CD4-positive, alpha-beta T cell treated with Interleukin-6 at 100 ng/mL for 8 hours (primary cell): ENCODE measurements around the gene GPX2.
A peak's percentile ranks its signal among the peaks of the same experiment; 100 is the strongest.

Experiments
- DNase-seq: peaks from one replicate; pipeline ENCODE4 v3.0.0-alpha.2; 2020; ENCODE audit warnings: mixed read lengths, low spot score

The GPX2 gene

DNA sequence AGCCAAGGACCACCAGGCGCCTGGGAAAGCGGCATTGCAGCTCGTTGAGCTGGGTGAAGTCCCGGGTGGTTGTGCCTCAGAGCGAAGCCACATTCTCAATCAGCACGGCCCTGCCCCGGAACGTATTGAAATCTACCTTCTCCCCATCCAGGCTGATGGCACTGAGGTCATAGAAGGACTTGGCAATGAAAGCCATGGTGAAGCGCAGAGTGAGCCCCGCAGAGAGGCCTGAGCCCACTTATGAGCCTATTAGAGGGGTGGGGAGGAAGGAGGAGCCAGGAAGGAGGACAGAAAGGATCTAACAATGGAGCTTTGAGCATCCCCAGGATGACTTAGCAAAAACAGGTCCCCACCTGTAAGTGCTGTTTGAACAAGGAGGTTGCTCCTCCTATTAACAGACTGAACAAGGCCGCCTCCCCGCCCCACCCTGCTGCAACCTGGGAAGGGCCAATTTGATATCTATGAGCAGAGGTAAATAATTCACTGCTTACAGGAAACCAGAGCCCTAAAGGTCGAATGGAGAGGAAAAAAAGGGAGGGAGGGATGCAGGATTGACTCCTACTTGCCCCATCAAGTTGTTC is at the start of gene GPX2:
Gene GPX2, minus strand, starts transcription at position 215 of the 581 bp plus-strand sequence. Its CDS starts 19 bp downstream, at position 196.
- DNase-seq = no peak

DNA sequence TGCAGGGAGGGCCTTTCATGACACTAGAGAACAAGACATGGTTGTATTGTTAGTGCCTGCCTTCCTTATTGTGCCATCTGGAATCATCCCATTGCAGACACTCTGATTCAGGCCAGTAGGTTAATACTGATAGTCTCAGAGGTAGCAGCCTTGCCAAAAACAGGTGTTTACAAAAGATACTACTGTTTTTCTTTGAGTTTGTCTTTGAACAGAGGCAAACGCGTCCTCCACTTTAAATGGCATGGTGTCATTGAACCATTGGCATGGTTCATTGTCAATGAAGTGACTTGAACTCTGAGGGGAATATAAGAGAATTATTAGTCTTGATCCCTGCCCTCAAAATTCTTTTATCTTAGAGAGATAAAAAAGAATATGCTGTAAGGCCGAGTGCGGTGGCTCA is 48.4 kb upstream of the GPX2 start:
- DNase-seq = no peak

DNA sequence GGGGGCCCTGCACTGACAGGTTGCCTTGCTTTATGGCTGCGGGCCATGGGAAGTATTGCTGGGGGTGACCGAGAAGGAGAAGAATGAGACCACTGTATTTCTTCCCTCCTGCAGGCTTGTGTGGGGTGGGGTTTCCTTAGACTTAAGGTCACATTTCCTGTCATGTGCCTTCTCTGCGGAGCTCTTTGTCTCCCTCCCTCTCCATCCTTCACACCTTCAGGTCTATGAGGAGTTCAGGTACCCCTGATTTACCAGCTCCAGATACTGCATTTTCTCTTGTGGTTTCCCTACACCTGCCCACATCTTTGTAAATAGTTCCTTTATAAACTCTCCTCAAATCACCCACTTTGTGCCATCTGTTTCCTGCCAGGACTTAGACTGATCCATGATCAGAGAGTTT is 47.8 kb upstream of the GPX2 start:
- DNase-seq = peak; percentile 26

DNA sequence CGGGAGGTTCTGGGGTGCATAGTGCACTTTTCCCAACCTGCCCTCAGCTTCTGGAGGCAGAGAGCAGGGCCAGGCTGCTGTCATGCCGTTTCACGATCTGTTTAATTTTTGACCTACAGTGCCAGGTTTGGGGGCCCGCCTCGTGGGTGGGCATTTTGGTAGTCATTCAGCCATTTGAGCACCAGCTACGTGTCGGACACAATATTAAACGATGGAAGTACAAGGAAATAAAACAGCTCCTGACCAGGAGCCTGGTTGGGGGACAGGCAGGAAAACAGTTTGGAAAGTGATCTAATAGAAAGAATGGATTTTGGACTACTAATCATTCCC is 44.9 kb upstream of the GPX2 start:
- no peak for DNase-seq

DNA sequence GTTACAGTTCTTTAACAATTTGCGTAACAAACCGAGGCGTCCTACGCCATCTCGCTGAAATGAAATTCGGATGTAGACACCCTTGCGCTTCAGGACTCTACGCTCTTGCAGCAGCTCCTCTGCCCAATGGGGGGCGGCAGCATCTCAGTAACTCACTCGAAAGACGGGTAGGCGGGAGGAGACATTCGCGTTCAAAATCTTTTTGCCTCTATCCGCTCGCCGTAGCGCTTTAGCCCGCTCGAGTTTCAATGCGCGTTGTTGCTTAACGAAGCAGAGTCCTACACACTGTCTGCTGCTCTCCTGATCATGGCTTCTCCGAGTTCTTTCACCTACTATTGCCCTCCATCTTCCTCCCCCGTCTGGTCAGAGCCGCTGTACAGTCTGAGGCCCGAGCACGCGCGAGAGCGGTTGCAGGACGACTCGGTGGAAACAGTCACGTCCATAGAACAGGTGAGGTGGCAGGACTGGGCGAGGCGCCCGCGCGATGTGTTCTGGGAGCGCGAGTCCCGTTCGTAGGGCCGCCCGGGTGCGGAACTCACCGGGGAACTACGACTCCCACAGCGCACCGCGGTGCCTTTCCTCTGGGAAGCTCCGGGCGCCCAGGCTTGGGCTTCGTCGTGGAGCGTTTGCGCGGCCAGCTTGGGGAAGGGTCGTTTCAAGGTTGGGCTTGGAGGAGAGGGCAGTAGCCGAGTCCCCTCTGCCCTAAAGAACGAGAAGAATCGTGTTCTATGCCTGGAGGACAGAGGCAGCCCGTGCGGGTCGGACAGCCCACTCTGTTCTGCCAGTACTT is 44.3 kb upstream of the GPX2 start, which contains the start of gene FNTB:
Gene FNTB, plus strand, starts transcription at position 248 of the 790 bp plus-strand sequence. Its CDS starts 59 bp downstream, at position 307.
- DNase-seq = peak; percentile 92

DNA sequence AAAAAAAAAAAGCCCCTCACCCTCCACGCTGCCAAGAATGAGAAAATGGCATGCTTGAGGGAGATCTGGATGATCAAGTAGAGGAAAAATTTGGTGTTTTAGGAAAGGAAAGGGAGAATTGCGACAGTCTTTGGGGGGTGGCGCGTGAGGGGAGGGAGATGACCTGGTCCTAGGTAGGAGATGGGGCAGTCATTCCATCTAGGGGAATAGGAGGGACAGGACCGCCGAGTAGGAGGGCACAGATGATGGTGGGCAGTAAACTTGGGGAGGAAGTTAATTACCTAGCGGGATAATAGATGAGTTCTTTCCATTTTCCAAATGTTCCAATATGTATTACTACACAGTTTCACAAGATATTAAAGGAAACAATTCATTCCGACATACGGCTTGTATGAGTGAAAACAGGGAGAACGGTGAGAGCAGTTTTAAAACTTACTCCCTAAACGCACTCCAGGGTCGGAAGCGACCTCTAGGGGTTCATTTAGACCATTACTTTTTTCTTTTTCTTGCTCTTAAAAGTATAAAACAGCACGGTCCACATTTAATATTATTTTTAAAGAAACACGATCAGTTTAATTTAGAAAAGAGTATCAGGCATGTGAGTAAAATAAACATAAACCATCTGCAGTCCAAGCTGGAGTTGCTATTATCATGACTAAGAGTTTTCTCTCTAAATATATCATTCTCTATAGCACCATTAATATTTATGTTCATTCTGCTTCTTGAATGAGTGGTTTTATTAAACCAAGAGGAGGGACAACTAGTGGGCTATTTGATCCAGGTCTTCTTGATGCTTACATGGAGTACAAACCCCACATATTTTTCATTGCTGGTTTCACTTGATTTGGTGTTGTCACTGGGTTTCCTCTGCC is 41.1 kb upstream of the GPX2 start:
- DNase-seq = peak; percentile 66

DNA sequence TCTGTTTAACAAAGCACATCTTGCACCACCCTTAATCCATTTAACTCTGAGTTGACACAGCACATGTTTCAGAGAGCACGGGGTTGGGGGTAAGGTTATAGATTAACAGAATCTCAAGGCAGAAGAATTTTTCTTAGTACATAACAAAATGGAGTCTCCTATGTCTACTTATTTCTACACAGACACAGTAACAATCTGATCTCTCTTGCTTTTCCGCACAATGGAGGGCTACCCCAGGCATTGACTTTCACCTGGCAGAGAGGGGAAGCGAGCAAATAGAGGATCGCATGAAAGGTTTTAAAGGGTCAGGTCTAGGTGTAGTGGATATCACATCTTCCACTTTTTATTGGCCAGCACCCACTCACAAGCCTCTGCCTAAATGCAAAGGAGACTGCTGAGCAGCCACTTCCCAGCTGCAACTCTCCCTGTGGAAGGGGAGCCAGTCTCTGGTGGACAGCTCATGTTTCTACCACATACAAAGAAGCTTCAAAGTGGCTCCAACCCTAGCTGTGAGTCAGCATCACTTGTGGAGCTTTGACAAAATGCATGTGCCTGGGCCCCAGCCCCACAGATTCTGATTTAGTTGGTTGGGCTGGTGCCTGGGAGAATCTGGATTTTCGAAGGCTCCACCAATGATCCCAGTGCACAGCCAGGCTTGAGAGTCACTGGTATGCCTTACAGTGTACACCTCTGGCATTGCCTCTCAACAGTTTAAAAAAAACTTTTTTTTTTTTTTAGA is 37.0 kb upstream of the GPX2 start:
- no peak for DNase-seq

DNA sequence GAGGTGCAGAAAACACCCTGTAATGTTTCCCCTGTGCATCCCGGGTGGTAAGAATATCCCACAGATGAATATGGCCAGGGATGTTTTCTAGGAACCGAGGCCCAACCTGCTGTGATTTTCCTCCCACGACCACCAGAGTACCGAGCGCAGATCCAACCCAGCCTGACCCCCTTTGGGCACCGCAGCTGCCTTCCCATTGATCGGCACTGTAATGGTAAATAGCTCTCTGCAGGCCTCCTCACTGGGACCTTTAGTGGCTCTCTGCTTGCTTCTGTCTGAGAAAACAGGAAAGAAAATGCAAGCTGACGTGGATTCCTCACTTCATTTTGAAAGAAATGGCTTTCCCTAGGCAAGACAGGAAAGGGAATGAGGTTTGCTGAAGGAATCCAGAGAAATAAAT is 32.0 kb upstream of the GPX2 start:
- DNase-seq = no peak

DNA sequence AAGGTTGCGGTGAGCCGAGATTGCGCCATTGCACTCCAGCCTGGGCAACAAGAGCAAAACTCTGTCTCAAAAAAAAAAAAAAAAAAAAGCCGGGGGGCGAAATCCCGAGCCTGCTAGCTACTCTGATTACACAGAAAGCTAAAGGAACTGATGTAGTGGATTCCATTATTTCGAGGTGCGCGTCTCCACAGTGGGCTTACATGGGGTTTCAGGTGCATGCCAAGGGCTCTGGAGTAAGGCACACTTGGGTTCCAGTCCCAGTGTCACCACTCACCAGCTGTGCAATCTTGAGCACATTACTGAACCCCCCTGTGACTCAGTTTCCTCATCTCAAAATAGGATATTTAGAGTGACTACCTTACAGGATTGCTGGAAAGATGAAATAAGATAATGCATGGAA is 31.3 kb upstream of the GPX2 start:
- DNase-seq = no peak

DNA sequence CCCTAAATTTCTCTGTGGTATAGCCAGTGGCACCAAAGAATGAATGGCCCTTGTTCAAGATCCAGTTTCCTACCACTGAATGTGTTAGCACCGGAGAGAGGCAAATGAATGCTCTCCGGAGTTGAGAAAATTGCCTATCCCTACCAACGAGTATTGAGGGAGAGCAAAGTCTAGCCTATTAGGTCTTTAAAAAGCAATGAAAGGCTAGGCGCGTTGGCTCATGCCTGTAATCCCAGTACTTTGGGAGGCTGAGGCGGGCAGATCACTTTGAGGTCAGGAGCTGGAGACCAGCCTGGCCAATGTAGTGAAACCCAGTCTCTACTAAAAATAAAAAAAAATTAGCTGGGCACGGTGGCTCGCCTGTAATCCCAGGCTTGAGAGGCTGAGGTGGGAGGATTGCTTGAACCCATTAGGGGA is 30.5 kb upstream of the GPX2 start:
- DNase-seq = no peak

DNA sequence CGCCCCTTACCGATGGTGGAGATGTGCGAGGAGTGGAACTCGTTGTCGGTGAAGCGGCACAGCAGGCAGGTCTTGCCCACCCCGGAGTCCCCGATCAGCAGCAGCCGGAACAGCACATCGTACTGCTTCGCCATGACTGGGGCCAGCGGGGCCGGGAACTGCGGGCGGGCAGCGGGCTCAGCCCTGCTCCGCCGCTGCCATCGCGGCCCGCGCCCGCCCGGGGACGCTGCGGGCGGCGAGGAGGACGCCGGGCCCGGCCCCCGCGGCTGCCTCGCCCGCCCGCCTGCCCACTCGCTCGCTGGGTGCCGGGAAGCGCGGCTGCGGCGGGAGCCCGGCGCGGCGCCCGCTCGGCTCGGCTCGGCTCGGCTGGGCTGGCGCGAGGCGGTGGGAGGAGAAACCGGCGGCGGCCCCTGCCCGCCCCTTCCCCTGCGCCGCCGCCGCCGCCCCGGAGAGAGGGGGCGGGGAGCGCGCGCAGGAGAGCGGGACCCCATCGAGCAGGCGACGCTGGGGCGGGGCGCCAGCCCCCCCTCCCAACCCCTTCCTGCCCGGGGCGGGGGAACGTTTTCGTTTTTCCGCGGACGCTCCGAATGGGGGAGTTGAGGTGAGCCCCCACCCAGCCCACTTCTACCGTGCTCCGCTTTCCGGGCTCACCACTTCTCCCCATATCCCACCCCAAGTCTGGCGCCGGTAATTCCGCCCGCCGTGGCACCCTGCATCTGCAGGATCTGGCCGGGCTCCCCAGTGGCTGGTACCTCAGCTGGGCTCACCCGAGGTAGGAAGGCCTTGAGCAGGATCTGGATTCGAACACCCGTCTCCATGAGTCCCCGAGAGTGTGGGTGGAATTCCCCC is 29.6 kb upstream of the GPX2 start, which contains the start of gene RAB15:
Gene RAB15, minus strand, starts transcription at position 394 of the 849 bp plus-strand sequence. Its CDS starts 260 bp downstream, at position 134.
- peak; percentile 38 for DNase-seq

DNA sequence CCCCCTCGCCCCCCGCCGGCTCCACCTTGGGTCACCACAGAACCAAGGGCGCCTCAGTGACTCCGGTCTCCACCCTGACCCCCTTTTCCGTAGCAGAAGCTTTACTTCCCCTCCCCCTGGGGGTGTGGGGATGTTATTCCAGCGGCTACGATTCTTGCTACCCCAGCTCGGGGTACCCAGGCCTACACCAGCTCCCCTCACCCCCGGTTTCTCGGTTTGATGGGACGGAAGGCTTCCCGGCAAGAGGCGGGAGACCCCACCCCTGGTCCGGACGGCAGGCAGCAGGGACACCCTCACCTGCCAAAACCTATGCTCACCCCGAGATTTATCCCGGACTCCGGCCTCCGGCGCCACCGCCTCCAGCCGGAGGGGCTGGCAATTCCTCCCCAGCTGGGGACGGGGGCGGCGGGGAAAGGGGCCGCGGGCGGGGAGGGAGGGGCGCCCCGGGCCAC is 29.0 kb upstream of the GPX2 start:
- DNase-seq = no peak

DNA sequence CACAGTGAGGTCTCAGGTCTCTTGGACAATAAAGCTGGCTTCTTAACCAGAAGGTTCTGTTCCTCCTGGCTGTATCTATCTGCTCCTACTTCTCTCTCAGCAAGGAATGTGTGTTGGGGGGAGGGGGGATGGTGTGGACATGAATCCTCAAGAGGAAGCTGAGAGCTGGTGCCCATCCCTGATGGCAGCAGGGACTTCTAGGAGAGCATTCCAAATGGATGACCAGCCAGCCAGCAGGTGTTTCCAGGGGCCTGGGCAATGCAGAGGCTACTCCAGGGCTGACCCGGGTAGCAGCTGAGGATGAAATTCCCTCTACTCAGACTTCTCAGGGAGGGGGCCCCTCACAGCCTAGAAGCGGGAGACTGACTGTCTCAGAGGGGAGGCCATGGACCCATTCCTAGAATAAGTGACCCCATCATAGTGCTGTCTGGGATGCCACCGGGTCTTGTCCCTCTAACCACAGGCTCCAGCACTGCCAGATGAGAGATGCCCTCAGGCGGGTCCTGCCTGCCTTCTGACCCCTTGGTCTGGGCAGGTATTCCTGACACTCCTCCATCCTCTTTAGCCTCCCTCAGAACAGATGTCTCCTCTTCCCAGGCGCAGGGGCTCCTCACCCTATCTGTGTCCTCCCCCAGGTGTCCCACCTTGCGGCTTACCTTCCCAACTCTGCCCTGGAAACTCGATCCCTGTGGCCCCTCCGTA is 28.4 kb upstream of the GPX2 start:
- no peak for DNase-seq

DNA sequence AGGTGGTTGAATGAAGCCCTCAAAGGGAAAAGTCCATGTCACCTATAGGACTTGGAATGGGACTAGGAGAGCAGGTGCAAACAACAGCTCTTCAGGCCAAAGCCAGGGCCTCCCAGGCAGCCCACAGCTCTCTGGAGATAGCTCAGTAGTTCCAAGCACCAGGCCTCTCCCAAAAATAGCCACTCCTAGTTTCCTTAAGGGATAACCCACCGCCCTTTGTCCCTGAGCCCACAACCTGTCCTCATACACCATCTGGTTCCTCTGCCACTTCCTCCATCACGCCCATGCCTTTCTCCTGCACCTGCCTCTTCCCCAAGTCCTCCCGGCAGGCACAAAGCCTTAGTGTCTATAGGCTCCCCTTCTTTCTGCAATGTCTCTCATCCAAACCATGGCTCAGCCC is 27.5 kb upstream of the GPX2 start:
- no peak for DNase-seq

DNA sequence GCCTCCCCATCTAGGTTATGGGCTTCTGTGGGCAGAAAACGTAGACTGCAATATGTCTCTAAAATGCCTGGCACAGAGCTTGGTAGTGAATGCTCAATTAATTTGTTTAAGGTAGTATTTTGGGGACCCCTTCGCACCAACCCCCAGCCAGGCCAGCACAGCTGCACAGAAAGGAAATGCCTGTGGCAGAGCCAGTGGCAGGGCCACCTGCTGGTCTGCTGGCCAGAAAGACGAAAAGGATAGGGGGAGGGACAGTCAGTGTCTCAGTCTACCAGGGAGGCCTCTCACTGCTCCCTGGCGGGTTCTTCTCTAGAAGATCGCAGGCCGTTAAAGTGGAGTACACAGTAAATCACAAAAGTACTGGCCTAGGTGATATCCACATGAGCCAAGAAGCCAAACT is 26.1 kb upstream of the GPX2 start:
- no peak for DNase-seq

DNA sequence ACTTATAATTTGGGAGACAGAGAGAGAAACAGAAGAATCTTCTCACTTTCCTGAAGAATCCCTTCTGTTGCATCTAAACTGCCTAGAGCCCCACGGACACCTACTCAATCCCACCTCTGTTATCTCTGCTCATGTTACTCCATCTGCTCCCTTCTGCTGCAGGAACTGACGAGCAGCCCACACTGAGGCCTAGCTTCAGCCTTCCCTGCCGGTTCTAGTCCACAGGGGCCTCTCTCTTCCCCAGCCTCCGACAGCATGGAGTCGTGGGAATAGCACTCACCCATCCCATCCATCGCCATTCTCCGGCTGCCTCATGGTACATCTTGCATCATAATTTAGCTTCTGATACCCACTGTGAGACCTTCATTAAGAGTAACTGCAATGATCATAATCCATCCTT is 25.6 kb upstream of the GPX2 start:
- DNase-seq = no peak

DNA sequence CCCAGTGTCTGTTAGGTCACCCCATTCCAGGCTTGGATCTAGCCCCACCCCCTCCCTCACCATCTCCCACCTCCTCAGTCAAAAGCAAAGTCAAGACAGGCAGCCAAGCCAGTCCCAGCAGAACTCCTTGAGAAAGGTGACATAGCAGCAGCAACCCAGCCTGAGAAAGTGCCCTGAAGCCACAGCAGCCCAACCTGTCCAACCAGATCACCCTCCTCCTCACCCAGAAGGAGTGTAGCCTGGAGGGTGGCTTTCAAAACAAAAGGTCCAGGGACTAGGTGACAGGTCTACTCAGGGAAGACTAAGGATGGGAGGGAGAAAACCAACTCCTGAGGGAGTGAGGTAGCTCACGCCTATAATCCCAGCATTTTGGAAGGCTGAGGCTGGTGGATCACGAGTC is 24.4 kb upstream of the GPX2 start:
- no peak for DNase-seq

DNA sequence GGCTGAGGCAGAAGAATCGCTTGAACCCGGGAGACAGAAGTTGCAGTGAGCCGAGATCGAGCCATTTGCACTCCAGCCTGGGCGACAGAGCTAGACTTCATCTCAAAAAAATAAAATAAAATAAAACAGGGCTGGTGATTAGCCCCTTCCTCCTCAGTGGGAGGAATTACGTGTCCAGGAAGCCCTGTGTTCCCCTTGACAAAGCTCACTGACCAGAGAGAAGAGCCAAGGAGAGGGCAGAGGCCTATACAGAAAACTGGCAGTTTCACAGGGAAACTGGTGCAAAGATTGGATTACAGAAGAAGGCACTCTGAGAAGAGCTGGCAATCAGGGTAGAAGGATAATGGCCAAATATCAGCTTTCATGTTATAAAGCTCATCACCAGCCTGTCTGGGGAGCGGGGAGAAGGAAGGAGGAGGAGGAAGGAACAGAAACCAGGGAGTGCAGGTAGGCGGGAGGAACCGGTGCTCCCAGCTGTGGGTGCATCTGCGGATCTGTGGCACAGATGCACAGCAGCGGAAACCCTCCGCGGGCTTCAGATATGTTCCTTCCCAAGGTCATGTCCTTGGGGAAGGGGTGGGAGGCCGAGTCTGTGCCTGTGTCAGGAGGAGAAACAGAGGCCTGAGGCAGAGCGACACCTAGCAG is 22.9 kb upstream of the GPX2 start:
- DNase-seq = no peak

DNA sequence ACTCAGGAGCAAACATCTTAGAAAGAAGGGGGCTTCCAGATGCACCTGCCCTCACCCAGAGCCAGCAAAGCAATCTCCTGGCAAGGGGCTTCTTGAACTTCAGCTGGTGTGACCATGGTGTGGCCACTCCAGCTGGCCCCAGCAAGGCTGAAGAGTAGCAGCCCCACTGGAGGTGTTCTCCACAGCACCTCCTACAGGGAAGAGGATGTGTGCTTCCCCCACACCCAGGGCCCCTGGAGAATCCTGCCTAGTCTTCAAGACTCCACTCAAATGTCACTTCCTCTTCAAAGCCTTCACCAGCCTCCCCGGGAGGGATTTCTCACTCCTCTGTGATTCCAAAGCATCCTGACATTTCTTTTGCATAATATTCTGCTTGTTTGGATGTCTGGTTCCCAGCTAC is 21.1 kb upstream of the GPX2 start:
- DNase-seq = no peak

DNA sequence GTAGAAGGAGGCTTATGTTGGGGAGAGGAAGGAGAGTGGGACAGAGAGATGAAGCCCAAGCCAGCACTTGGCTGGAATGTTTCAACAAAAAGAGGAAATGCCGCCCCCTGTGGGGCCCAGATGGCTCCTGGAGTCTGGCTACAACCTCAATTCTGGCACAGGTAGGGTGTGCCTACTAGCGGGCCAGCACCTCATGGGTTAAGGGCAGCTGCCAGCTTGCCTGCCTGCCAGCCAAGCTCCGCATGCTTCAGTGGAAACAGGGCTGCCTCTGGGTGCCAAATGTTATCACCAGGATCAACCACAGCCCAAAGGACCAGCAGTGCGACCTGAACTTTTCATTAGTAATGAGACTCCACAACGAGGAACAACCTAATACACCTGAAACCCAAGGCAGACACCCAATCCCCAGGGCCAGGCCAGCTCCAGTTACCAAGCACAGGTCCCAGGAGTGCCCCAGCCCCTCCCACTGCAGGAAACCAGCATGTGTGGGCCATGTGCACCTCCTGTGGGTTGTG is 18.3 kb upstream of the GPX2 start:
- DNase-seq = no peak
